ENCODE measurements around the gene HEXD. TPM values are rescaled to one million over a fixed set of nuclear protein-coding genes. Genes with fewer than 3 reads are reported as not detected.
"Not testable (repeated sequence)": the region's sequence is repeated elsewhere in the genome, so short reads cannot be mapped to it uniquely, and the experiment has no call there.

The HEXD gene
- total RNA-seq, 1 donor from 2014 or later: 26.4 TPM

GRCh38 chr17:82382220-82382932 is 35.8 kb upstream of the HEXD start:
- not testable (repeated sequence) for DNase-seq

- DNase-seq: no peak
Measured at GRCh38 chr17:82382933-82383255, 35.3 kb upstream of the HEXD start.

GRCh38 chr17:82383411-82383810 is 34.7 kb upstream of the HEXD start:
- DNase-seq: peak; percentile 47

DNA sequence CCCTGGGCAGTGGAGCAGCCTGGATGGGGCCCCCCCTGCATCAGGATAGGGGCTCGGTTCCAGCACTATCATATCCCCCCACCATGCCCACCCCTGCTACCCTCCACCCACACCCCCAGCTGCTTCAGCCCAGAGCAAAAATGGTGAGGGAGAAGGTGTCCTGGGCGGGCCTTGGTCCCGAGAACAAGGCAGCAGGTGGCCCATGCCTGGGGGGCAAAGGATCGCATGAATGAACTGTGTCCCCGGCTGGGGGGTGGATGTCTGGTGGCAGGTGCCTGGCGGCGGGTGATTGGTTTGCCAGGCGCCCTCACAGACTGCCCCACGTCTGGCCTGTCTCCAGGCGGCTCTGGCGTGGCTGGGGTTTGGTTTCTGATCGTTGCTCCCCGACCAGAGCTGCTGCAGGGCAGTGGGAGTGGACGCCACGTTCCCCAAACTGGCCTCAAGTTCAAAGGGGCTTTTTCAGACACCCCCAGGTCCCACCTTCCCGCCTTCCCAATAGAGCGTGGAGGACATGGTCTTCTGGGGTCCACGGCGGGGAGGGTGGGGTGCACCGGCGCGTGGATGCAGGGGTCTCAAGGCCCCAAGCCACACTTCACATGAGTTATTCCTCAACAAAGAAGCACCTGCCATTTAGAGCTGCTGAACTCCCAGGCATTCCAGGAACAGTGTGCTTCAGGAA is 34.0 kb upstream of the HEXD start:
- DNase-seq: peak; percentile 57

DNA sequence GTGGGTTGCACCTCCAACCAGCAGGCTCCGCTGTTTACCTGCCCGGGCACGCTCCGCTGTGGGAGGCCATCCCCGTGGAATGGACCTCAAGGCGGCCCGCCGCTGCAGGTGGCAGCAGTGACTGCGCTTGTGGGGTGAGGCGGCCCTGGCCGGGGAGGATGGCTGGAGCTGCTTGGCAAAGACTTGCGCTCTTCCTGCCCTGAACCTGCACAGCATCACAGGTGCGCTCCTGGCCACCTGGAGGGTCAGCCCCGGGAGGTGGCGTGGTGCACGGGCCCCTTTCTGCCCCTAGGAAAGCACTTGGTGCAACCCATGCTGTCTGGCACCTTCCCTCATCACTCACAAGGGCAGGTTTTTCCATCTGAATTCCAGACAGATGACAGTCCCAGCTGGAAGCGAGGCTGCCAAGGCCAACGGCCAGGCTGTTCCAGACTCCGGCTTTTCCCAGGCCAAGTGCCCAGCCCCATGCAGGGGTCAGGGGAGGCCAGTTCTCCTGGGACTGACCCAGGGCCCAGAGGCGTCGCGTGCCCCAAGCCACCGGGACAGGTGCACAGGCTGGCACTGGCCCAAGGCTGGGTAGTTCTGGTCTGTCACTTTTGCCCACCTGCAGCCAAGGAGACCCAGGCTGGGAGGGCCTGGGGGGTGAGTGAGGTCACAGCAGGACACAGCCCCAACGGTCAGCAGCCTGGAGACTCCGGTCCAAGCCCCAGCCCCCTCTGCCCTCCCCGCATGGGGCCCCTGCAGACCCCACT is 33.2 kb upstream of the HEXD start:
- DNase-seq: peak; percentile 70

GRCh38 chr17:82385559-82386254 is 32.4 kb upstream of the HEXD start:
- DNase-seq: peak; percentile 85

- no peak for DNase-seq
Measured at GRCh38 chr17:82386255-82386831, 31.8 kb upstream of the HEXD start.

DNA sequence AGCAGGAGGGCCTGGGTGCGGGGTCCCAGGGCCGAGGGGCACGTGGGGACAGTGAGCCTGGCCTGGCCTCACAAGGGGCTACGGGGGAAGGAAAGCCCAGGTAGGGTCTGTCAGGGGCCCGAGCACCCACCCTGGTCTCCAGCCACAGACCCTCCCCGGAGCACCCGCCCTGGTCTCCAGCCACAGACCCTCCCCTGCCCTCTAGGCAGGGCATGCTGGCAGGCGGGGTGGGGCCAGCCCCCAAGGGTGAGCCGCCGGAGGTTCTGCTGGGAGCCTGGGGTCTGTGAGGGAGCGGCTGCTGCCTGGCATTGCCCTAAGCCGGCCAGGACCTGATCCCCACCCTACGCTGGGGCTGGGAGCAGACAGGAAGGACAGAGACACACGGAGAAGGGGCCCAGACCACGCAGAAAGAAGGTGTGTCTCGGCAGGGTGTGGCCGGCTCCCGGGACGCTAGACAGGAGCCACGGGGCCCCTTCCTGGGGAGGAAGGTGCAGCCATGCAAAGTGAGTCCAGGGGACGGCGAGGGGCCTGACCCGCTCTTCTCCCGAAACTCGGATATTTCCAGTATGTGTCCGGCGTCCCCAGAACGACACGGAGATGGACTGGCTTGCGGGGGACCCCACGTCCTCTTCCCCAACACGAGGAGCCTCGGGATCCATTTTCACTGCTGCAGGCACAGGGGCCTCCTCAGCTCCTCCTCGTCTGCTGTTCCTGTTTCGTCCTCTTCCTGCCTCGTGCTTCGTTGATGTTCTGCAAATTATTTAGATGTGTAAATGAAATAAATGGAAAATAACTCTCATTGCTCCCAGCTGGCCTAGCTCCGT is 31.1 kb upstream of the HEXD start:
- no peak for DNase-seq

DNA sequence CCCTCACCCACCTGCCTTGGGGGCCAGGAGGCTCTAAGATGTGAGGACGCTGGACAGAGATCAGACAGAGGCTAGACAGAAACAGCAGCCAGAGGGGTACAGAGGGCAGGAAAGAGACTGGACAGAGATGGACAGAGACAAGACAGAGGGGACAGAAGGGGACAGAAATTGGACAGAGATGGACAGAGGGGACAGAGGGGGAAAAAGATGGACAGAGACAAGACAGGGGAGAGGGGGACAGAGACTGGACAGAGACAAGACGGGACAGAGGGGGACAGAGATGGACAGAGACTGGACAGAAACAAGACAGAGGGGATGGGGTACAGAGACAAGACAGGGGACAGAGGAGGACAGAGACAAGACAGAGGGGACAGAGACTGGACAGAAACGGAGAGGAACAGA is 30.4 kb upstream of the HEXD start:
- no peak for DNase-seq

GRCh38 chr17:82388223-82388921 is 29.8 kb upstream of the HEXD start:
- no peak for DNase-seq

DNA sequence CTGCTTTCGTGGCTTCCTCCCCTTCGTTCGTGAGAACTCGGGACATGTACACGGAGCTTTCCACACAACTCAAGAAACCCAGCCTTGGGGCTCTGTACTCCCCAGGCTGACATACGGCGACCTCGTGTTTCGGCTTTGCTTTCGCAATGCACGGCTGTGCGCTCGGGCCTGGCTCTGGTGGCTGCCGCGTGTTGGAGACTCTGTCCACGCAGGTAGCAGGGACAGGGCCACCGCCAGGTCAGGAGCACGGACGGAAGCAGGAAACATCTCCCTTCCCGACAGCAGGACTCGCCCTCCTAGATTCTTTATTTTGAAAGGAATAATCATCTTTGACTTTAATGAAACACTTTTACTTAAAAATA is 29.2 kb upstream of the HEXD start:
- DNase-seq: no peak

DNA sequence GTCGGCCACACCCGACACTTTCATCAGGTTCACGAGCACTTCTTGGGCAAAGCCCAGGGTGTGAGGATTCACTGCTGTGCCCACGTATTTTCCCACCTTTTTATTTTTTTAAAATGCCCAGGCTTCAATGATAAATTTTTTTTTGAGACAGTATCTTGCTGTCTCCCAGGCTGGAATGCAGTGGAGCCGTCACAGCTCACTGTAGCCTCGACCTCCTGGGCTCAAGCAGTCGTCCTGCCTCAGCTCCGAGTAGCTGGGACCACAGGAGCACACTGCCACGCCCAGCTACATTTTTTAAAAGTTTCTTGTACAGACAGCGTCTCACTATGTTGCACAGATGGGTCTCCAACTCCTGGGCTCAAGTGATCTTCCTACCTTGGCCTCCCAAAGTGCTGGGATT is 28.8 kb upstream of the HEXD start:
- DNase-seq: no peak

- DNase-seq: no peak
Measured at GRCh38 chr17:82390015-82390859, 27.9 kb upstream of the HEXD start.

- DNase-seq: no peak
Measured at GRCh38 chr17:82390860-82391435, 27.2 kb upstream of the HEXD start.

GRCh38 chr17:82391496-82392066 is 26.6 kb upstream of the HEXD start:
- no peak for DNase-seq

GRCh38 chr17:82392209-82392920 is 25.8 kb upstream of the HEXD start:
- no peak for DNase-seq

- DNase-seq: no peak
Measured at GRCh38 chr17:82392941-82393340, 25.2 kb upstream of the HEXD start.

GRCh38 chr17:82394278-82394677 is 23.9 kb upstream of the HEXD start:
- no peak for DNase-seq

Data from tongue (tissue), 2 donors.